COR-L47 (cell line): ENCODE measurements around the gene CD74.

ENCODE experiments used
- DNase-seq: peaks from one replicate; lab custom pipeline; 2025; lab: John Stamatoyannopoulos, UW

CD74 gene

DNA sequence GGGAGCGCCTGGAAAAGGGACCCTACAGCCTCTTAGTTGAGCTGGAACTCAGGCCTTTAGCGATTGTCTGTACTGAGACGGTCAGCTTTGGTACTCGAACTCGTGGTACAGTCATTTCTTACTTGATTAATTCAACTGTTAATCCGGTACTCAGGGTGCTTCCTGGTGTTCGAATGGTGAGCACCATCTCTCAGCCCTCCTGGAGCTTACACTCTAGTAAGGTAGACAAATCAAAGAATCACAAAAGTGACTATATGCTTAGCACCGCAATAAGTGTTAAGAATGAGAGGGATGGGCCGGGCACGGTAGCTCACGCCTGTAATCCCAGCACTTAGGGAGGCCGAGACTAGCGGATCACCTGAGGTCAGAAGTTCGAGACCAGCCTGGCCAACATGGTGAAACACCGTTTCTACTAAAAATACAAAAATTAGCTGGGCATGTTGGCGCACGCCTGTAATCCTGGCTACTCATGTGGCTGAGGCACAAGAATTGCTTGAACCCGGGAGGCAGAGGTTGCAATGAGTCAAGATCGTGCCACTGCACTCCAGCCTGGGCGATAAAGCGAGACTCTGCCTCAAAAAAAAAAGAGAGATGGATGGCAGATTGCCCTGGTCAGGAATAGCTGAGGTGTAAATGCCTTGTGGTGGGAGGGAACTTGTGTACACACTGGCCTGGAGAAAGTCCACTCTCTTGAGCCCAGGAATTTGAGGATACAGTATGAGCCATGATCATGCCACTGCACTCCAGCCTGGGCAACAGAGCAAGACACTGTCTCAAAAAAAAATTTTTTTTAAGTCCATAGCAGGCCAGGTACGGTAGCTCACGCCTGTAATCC lies 54.2 kb downstream of the CD74 start:
- no peak for DNase-seq

DNA sequence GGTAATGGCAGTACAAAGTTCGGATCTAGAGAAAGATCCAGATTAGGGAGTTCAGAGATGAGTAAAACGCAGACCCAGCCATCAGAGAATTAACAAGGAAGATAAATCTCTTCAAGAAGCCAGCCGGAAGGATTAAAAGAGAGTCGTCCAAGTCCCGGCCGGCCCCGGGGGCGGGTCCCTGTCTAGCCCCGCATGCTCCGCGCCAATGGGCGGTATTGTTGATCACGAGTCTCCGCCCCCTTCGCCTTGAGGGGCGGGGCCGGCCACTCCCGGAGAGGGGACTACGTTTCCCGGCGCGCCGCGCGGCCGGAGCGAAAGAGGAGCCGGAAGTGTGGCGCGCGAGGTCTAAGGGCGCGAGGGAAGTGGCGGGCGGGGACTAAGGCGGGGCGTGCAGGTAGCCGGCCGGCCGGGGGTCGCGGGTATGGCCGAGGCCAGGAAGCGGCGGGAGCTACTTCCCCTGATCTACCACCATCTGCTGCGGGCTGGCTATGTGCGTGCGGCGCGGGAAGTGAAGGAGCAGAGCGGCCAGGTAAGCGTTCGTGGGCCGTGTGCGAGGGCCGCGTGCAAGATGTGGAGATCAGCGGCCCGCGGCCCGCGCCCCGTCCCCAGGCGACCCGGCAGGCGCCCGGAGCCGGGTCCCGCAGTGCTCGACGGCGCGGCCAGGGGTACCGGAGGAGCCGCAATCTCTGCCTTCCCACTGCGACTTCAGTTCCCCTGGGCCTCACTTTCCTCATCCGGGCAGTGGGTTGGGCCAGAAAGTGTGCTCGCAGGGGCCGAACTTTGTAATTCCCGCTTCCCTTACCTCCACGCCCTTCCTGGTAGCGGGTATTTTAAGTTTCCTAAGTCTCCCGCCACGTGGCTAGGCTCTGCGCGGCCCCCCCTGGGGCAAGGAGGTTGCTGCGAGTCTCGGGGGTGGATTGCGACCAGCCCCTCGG lies 55.1 kb downstream of the CD74 start, which contains the start of gene TCOF1:
Gene TCOF1, plus strand, starts transcription at position 372 of the 935 bp plus-strand sequence. Its CDS starts 50 bp downstream, at position 422.
- peak; percentile 94 for DNase-seq

DNA sequence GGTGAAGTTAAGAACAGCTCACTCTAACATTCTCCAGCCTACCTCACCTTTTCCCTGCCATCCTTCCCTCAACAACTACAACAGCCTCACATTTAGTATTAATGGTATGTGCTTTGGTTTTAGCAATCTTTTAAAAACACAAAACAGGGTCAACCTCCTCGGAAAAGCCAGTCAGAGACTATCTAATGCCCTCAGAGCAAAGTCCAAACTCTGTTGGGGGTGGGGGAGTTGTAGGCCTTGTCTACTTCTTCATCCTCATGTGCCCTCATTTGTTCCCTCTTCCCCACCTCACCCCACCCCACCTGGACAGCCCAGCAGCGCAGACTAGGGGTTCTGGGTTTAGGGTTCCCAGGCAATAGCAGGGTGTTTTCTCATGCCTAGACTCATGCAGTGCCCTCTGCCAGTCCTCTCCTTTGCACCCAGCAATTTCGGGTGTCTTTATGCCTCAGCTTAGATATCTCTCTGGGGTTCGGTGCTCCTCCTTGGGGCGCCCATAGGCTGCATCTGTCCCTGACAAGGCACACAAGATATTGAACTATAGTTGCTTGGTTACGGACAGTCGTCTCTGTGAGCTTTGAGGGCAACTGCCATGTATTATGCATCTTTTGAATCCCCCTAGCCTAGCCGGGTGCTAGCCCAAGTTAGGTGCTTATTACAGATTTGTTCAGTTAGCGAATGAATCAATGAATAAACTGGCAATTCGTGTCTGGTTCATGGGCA lies 56.0 kb downstream of the CD74 start:
- DNase-seq: no peak

DNA sequence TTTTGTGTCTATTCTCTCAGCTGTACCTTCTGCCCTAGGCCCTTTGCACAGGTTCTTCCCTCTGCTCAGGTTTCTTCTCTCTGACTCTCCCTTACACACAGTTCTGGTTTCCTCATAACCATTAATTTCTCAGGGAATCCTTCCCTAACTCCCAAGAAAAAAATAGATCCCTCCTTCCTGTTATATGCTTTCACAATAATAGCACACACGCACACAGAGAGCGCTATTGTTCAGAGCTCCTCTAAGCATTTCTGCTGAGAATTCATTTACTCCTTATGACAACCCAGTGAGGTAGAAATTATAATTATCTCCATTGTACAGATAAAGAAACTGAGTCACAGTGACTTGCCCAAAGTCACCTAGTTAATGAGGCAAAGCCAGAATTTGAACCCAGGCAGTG lies 56.9 kb downstream of the CD74 start:
- no peak for DNase-seq

DNA sequence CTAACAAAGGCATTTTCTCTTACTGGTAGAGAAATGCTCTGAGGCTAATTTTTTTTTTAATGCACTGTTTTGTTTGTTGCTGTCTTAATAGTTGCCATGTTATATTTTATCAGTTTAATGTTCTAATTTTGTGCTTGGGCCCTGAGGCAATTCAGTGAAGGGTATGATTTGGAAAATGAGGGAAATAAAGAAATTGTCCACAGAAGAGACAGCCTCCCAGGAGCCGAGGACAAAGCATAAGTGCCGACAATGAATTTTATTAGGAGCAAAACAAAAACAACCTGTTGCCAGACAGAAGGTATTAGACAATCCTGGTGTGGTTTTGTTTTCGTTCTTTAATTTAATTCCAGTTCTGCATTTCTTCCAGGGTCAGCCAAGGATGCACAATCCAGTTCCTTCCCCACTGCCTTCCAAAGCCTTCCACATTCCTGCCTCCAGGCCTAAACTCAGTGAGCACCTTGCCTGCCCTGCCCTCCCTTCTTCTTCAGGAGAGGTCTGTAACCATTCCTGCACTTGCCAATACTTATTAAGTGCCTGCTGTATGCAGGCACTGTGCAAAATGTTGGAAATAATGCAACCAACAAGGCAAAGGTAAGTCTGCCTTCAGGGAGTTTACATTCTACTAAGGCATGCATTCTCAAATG lies 59.6 kb downstream of the CD74 start:
- no peak for DNase-seq

DNA sequence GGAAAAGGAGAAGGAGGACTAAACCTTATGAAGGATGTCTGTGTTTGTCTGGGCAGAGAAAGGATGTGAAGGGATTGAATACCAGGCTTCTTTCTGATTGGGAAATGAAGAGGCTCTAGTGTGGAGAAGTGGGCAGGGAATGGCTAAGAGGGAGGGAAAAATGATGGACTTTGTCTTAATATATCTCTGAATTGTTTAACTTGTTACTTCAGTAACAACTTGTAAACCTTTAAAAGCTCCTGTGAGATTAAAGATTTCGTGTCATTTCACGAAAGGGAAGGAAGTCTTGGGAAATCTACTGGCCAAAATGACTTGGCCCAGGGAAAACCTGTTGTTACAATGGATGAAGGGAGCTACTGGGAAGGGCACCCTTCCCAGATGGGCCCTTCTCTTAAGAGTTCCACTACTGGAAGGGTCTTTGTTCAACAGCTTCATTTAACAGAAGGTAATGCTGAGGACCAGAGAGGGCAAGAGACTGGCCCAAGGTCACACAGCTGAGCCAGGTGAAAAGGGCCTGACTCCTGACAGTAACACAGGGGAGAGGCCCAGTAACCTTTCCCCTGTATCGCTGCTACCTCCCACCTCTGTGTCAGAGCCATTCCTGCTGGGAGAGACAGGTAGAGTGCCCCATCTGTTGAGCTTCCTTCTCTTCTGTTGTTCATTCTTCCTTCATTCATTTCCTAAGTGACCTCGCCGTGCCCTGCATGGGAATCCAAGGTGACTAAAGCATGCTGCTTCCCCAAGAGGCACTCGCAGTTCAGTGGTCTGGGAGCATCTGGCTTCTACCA lies 60.3 kb downstream of the CD74 start:
- no peak for DNase-seq
